ENCODE results near the gene TMEM123. TPM values are rescaled to one million over a fixed set of nuclear protein-coding genes. Genes with fewer than 3 reads are reported as not detected.

The TMEM123 gene
- total and polyA plus RNA-seq, 2 of the 13 experiments (the other 11 are each of a cell fraction or from before 2014, with no cell fraction given), result 365 to 2,761 TPM

DNA sequence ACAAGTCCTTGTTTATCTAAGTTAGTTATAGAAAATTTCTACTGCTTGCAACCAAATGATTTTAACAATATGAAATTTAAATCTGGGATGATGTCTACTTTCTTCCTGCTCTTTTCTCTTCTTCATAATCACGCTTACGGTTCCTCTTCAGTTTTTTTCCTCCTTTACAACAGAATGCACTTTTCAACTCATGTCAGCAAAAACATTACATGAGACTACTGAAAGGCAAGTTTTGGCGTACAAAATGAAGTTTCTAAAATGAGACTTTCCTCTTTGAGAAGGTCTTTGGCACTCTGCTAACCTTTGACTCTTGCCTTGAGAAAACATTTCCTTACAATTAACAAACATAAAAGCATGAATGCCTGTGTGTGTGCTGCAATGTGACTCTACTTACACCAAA is 23.3 kb downstream of the TMEM123 start:
- no peak for DNase-seq (ENCODE audit: low spot score)
- Histone ChIP-seq H3K9me3 (ENCODE audit: low read length) (peaks cover 17% of the 10 kb centered on the region; the same call in 1 of the 2 replicates), H3K9ac (ENCODE audit: insufficient read depth, low read depth, low read length) (no peak overlapping the region), H3K4me1 (ENCODE audit: insufficient read depth, low read length) (peaks cover 66% of the 10 kb centered on the region), H3K4me3 (replicated peaks in 1 of 3; ENCODE audit: insufficient read depth in 1 of 3, low read depth in 2 of 3, low read length in 3 of 3) (no peak overlapping the region), H3K79me2 (ENCODE audit: insufficient read depth, low read length) (peaks cover 96% of the 10 kb centered on the region), H2AFZ (ENCODE audit: low read length) (no peak overlapping the region), H3K27me3 (ENCODE audit: control insufficient read depth in 1 of 2, insufficient read depth in 2 of 2, low read length in 2 of 2) (no peaks in the 10 kb centered on the region), H3K4me2 (ENCODE audit: low read depth, low read length) (no peak overlapping the region), H4K20me1 (ENCODE audit: insufficient read depth, low read length) (peaks cover 93% of the 10 kb centered on the region), H3K27ac (ENCODE audit: extremely low read length, insufficient read depth, low read length) (no peak overlapping the region), H3K36me3 (replicated peaks in 1 of 2; ENCODE audit: control insufficient read depth in 1 of 2, insufficient read depth in 2 of 2, low read length in 2 of 2) (peaks cover 18 to 83% of the 10 kb centered on the region in 2 experiments)
- no peak for ATAC-seq
- in situ Hi-C loops (cut with HindIII; ENCODE audit: extremely low pct_ligation_motif_present, low pct_unique_long_range_greater_than_20kb) (no loop called here), intact Hi-C loops (cut with micrococcal nuclease; ENCODE audit: unreplicated experiment) (no loop called here)
- FAIRE-seq, result no peak
- POLR2A ChIA-PET, result no interaction called here
- WGBS (ENCODE audit: low lambda C conversion rate), result 90% methylated on average over 3 of the region's 3 CpGs
- TSS peak; percentile 8 for BruUV-seq (replicated peaks)
- CTCF ChIA-PET (ENCODE audit: low intra/inter-chr PET ratio, low total read pairs), result no interaction called here
- TF ChIP-seq ZNF703 (CRISPR knock-in tag; IDR thresholded peaks at IDR 0.05; ENCODE audit: borderline replicate concordance) (no peak), MAFF (IDR thresholded peaks at IDR 0.05; ENCODE audit: low read depth, low read length) (0 out of 2 replicates have a peak, but pooled peaks have one; percentile 38), MAFK (conservative IDR thresholded peaks at IDR 0.05 in 1 of 2, IDR thresholded peaks at IDR 0.05 in 1 of 2; ENCODE audit: low read length in 2 of 2) (peak in 1 of 2 experiments; percentile 40; a peak in 1 of 4 replicates)

DNA sequence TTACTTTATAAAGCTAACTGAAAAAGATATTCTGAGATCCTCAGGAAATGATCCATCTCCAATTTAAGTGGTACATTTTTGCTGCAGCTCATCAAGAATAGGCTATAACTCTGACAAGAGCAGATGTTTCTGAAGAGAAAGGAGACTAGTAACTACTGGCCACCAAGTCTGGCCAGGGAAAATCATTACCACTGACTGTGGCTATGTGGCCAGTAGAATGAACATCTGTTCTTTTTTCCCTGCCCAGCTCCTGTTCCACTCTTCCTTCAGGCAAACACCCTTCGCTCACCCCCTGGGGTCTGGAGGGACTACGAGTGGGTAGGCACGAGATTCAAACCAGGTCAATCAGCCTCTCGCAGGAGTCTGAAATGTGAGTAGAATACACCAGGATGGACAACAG is 23.9 kb downstream of the TMEM123 start:
- no TSS peak for BruUV-seq (replicated peaks)
- Histone ChIP-seq H2AFZ (ENCODE audit: low read length) (no peak overlapping the region), H3K9ac (ENCODE audit: insufficient read depth, low read depth, low read length) (no peak overlapping the region), H3K4me1 (ENCODE audit: insufficient read depth, low read length) (peaks cover 66% of the 10 kb centered on the region), H3K27ac (ENCODE audit: extremely low read length, insufficient read depth, low read length) (no peak overlapping the region), H3K9me3 (ENCODE audit: low read length) (peaks cover 12% of the 10 kb centered on the region; the same call in 1 of the 2 replicates), H3K79me2 (ENCODE audit: insufficient read depth, low read length) (peaks cover 96% of the 10 kb centered on the region), H3K27me3 (ENCODE audit: control insufficient read depth in 1 of 2, insufficient read depth in 2 of 2, low read length in 2 of 2) (no peaks in the 10 kb centered on the region), H3K36me3 (replicated peaks in 1 of 2; ENCODE audit: control insufficient read depth in 1 of 2, insufficient read depth in 2 of 2, low read length in 2 of 2) (peaks cover 18 to 81% of the 10 kb centered on the region in 2 experiments), H4K20me1 (ENCODE audit: insufficient read depth, low read length) (peaks cover 94% of the 10 kb centered on the region), H3K4me3 (replicated peaks in 1 of 3; ENCODE audit: insufficient read depth in 1 of 3, low read depth in 2 of 3, low read length in 3 of 3) (no peak overlapping the region), H3K4me2 (ENCODE audit: low read depth, low read length) (no peak overlapping the region)
- in situ Hi-C loops (cut with HindIII; ENCODE audit: extremely low pct_ligation_motif_present, low pct_unique_long_range_greater_than_20kb) (no loop called here), intact Hi-C loops (cut with micrococcal nuclease; ENCODE audit: unreplicated experiment) (no loop called here)
- no peak for ATAC-seq
- POLR2A ChIA-PET, result no interaction called here
- TF ChIP-seq ZNF225 (CRISPR knock-in tag; IDR thresholded peaks at IDR 0.05) (no peak), RBM22 (optimal IDR thresholded peaks at IDR 0.05; ENCODE audit: low read length) (peak; percentile 26), SMAD9 (CRISPR knock-in tag; IDR thresholded peaks at IDR 0.05) (no peak)
- CTCF ChIA-PET (ENCODE audit: low intra/inter-chr PET ratio, low total read pairs), result no interaction called here
- DNase-seq (ENCODE audit: low spot score), result no peak
- no peak for FAIRE-seq
- WGBS (ENCODE audit: low lambda C conversion rate), result 98% methylated on average over 4 of the region's 4 CpGs

Measured in HepG2 (cell line).